ENCODE measurements around the gene CPE.
"Not testable (repeated sequence)": the region's sequence is repeated elsewhere in the genome, so short reads cannot be mapped to it uniquely, and the experiment has no call there.

Gene CPE

DNA sequence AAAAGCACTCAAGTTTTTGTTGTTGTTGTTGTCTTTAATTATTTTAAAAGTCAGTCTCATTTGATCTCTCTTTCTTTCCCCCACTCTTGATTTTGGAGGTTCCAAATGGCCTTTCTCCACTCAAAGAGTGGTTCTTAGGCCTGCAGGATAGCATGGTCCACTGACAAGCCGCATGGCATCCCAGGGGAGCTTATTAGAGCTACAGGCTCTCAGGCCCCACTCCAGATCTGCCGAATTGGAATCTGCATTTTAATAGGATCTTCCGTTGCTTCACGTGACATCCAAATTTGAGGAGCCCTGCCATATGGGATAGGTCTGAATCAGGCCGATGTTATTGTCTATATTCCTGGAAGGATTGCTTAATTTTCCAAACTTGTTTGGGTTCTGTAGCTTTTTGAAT, 72.1 kb downstream of the CPE start:
- Histone ChIP-seq H3K9me3 (no peaks in the 10 kb centered on the region), H3K36me3 (no peaks in the 10 kb centered on the region), H3K4me3 (no peak overlapping the region), H3K9ac (no peak overlapping the region), H4K20me1 (no peaks in the 10 kb centered on the region), H3K27me3 (no peaks in the 10 kb centered on the region), H3K4me1 (no peaks in the 10 kb centered on the region), H3K4me2 (no peak overlapping the region), H3K27ac (no peak overlapping the region)
- TF ChIP-seq Cebpa-rat (IDR thresholded peaks at IDR 0.05), result no peak

DNA sequence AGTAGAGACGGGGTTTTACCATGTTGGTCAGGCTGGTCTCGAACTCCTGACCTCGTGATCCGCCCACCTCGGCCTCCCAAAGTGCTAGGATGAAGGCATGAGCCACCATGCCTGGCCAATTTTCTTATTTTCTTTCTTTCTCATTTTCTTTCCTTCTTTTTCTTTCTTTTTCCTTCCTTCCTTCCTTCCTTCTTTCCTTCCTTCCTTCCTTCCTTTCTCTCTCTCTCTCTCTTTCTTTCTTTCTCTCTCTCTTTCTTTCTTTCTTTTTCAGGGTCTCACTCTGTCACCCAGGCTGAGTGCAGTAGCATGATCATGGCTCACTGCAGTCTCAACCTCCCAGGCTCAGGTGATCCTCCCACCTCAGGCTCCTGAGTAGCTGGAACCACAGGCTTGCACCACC, 74.3 kb downstream of the CPE start:
- H3K4me1 ChIP-seq, H3K4me3 ChIP-seq, H4K20me1 ChIP-seq, H3K9me3 ChIP-seq, H3K27ac ChIP-seq, H3K36me3 ChIP-seq, H3K9ac ChIP-seq, H3K27me3 ChIP-seq, H3K4me2 ChIP-seq: not testable (repeated sequence)

DNA sequence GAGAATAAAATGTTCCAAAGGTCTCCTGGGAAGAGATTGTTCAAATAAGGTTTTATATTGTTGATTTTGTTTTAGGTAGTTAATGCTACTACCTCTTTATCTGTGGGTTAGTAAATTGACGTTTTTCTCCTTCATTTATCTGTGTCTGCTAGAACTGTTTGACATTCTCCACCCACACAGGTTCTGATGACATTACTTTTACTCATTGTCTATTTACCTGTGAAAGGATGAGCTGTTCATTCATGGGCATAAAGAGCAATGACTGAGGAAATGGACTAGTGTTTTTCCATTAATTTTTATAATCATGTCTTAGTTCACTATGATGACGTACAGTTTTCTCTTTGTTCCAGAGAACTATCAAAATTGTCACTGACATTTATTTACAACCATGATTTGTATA, 75.6 kb downstream of the CPE start:
- no peak for TF ChIP-seq Cebpa-rat (IDR thresholded peaks at IDR 0.05)
- Histone ChIP-seq H3K9me3 (no peaks in the 10 kb centered on the region), H3K27ac (no peak overlapping the region)

DNA sequence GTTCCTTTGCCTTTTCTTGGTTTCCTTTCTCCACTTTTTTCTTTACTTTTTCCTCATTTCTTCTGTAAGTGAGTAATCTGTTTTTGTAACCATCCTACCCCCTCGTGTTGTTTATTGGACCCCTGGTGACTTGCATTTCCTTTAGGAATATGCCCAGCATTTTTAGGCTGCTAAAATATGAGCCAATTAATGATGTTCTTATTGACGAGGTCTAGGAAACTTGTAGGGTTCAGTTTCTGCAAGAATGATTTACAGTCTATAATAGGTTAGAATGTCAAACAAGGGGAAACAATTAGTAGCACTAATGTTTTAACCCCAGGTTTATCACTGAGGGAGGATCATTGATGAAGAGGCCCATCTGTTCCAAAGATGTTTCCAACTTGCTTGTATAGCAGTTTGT, 79.0 kb downstream of the CPE start:
- H3K27me3 ChIP-seq, result no peaks in the 10 kb centered on the region

More for the DNA sequence above, 75.6 kb downstream of the CPE start:
- H4K20me1 ChIP-seq, result no peaks in the 10 kb centered on the region
- no peak overlapping the region for H3K4me3 ChIP-seq
- no peak overlapping the region for H3K9ac ChIP-seq
- H3K4me1 ChIP-seq, result no peaks in the 10 kb centered on the region
- no peaks in the 10 kb centered on the region for H3K27me3 ChIP-seq
- no peaks in the 10 kb centered on the region for H3K36me3 ChIP-seq
- H3K4me2 ChIP-seq, result no peak overlapping the region

DNA sequence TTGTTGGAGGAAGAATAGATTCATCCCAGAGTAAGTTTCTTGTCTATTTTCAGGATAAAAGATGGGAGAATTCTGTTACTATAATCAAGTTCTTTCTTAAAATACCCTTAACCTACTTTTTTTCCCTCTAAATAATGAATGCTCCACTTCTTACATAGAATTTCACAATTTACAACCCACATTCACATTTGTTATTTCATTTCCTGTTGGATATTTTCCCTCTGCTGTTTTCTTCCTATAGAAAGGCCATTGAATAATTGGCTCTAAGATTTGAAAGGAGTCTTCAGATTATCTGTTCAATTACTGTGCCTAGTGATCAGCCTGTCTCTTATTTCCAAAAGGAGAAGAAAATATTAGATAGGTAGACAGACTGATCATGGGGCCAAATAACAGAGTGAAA, 79.7 kb downstream of the CPE start:
- Histone ChIP-seq H3K9ac (no peak overlapping the region), H3K36me3 (no peaks in the 10 kb centered on the region), H3K27ac (no peak overlapping the region), H3K27me3 (no peaks in the 10 kb centered on the region), H3K9me3 (no peaks in the 10 kb centered on the region), H3K4me1 (no peaks in the 10 kb centered on the region), H4K20me1 (no peaks in the 10 kb centered on the region), H3K4me2 (no peak overlapping the region), H3K4me3 (no peak overlapping the region)
- no peak for TF ChIP-seq Cebpa-rat (IDR thresholded peaks at IDR 0.05)

More for the DNA sequence above, 79.0 kb downstream of the CPE start:
- H3K4me1 ChIP-seq, result no peaks in the 10 kb centered on the region
- TF ChIP-seq Cebpa-rat (IDR thresholded peaks at IDR 0.05), result no peak
- no peak overlapping the region for H3K4me2 ChIP-seq
- H3K36me3 ChIP-seq, result no peaks in the 10 kb centered on the region
- H3K4me3 ChIP-seq, result no peak overlapping the region
- no peak overlapping the region for H3K9ac ChIP-seq
- no peaks in the 10 kb centered on the region for H3K9me3 ChIP-seq
- no peaks in the 10 kb centered on the region for H4K20me1 ChIP-seq
- no peak overlapping the region for H3K27ac ChIP-seq

DNA sequence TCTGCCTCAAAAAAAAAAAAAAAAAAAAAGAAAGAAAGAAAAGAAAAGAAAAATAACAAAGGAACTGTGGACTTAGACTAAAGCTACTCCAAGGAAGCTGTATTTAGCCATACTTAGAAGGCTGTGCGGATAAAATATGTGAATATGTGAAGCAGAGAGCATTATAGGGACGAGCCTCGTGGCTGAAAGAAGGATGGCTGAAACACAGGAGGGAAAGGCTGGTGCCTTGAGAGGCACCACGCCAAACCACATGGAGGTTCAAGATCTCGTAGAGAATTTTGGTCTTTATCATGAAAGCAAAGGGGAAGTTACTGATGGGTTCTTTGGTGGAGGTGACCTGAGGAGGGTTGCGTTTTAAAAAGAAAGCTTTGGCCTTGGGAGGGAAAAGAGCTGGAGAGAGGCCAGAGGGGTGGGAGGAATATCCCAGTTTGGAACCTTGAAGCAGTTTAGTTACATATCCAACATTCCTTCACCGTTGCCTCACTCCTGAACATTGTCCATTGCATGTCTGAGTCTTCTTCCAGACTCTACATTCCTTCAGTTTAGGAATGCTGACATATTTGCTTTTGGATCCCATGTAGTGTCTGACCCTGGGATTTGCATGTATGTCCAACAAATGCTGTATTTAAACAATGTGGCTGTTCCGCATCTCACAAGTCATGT, 82.5 kb downstream of the CPE start:
- Histone ChIP-seq H3K4me1 (no peaks in the 10 kb centered on the region), H3K9ac (no peak overlapping the region), H3K4me3 (no peak overlapping the region), H3K4me2 (no peak overlapping the region), H3K9me3 (no peaks in the 10 kb centered on the region), H3K27ac (no peak overlapping the region), H4K20me1 (no peaks in the 10 kb centered on the region), H3K27me3 (no peaks in the 10 kb centered on the region), H3K36me3 (no peaks in the 10 kb centered on the region)
- TF ChIP-seq Cebpa-rat (IDR thresholded peaks at IDR 0.05), result no peak

DNA sequence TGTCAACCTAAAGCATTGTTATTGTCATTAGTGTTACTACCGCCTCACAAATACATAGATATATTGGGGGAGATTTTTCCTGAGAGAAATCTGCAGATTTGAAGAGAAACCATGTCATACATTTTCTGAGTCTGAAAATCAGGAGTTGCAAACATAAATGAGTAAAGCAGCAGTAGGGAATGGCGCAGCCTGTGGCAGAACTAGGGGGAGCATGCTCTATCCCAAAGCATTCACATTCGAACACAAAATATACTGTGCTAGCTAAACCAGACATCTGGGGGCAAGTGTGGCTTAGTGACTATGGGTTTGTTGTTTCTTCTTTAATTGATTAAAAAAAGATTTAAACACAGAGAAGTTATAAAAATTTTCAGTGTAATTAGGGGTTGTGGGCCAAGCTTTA, 83.2 kb downstream of the CPE start:
- H3K27ac ChIP-seq, result no peak overlapping the region
- no peak for TF ChIP-seq Cebpa-rat (IDR thresholded peaks at IDR 0.05)
- H4K20me1 ChIP-seq, result no peaks in the 10 kb centered on the region
- no peaks in the 10 kb centered on the region for H3K9me3 ChIP-seq
- H3K4me3 ChIP-seq, result no peak overlapping the region
- no peaks in the 10 kb centered on the region for H3K36me3 ChIP-seq
- H3K4me1 ChIP-seq, result no peaks in the 10 kb centered on the region
- H3K27me3 ChIP-seq, result no peaks in the 10 kb centered on the region
- H3K4me2 ChIP-seq, result no peak overlapping the region
- no peak overlapping the region for H3K9ac ChIP-seq

DNA sequence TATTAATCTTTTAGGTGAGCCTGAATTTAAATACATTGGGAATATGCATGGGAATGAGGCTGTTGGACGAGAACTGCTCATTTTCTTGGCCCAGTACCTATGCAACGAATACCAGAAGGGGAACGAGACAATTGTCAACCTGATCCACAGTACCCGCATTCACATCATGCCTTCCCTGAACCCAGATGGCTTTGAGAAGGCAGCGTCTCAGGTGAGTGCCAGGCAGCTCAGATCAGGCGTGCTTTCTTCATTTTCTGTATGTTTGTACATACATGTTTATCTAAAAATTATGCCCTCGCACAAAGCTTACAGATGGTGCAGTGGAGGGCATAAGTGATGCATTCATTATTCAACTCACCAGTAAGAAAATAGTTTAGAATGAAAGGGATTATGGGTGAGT, 85.6 kb downstream of the CPE start:
- Histone ChIP-seq H3K4me3 (no peak overlapping the region), H3K36me3 (no peaks in the 10 kb centered on the region), H3K27ac (no peak overlapping the region), H4K20me1 (no peaks in the 10 kb centered on the region), H3K9ac (no peak overlapping the region), H3K9me3 (no peaks in the 10 kb centered on the region), H3K27me3 (no peaks in the 10 kb centered on the region), H3K4me1 (no peaks in the 10 kb centered on the region), H3K4me2 (no peak overlapping the region)
- no peak for TF ChIP-seq Cebpa-rat (IDR thresholded peaks at IDR 0.05)

DNA sequence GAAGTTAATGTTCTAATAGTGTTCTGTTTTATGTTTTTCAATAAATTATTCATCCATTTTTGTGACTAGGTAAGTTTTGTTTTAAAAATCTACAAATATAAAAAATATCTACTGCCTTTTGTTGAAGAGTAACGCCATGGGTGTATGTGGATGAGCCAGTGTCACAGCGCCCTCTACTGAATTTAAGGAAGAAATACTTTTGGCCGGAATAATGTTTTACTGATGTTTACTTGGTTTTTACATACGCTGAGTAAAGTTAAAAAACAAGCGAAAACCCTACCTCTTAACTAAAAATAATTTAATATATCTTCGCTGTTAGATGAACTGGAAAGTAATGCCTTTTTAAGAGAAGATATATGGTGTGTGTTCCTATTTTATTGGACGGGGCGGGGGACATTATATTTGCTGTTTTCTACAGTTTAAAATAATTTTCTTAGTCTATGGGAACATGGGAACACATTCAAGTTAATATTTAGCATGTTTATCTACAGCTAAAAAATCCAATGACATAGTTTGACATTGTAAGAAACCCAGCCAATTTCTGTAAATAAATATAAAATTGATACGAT, 86.1 kb downstream of the CPE start:
- H4K20me1 ChIP-seq, result no peaks in the 10 kb centered on the region
- no peak overlapping the region for H3K9ac ChIP-seq
- no peak overlapping the region for H3K4me3 ChIP-seq

DNA sequence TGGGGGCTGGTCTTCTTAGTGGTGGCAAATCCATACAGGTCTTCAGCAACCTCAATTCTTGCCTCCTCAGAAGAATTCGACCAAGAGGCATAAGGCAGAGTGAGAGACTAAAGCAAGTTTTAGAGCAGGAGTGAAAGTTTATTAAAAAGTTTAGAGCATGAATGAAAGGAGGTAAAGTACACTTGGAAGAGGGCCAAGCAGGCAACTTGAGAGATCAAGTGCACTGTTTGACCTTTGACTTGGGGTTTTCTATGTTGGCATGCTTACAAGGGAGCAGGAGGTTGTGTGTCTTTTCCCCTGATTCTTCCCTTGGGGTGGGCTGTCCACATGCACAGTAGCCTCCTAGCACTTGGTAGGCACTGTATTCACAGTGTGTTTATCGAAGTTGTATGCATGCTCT, 91.2 kb downstream of the CPE start:
- no peak overlapping the region for H3K27ac ChIP-seq
- no peak for TF ChIP-seq Cebpa-rat (IDR thresholded peaks at IDR 0.05)
- no peaks in the 10 kb centered on the region for H3K4me1 ChIP-seq
- H3K36me3 ChIP-seq, result no peaks in the 10 kb centered on the region
- peaks cover 54% of the 10 kb centered on the region for H3K9me3 ChIP-seq
- H3K27me3 ChIP-seq, result no peaks in the 10 kb centered on the region
- H4K20me1 ChIP-seq, result no peaks in the 10 kb centered on the region
- no peak overlapping the region for H3K4me2 ChIP-seq
- H3K4me3 ChIP-seq, result no peak overlapping the region
- H3K9ac ChIP-seq, result no peak overlapping the region

More for the DNA sequence above, 86.1 kb downstream of the CPE start:
- no peak for TF ChIP-seq Cebpa-rat (IDR thresholded peaks at IDR 0.05)
- Histone ChIP-seq H3K27me3 (no peaks in the 10 kb centered on the region), H3K36me3 (no peaks in the 10 kb centered on the region), H3K4me1 (no peaks in the 10 kb centered on the region), H3K9me3 (peaks cover 3% of the 10 kb centered on the region), H3K4me2 (no peak overlapping the region), H3K27ac (no peak overlapping the region)
